Pons (tissue), 1 donor: ENCODE results near the gene MARCHF11.
A peak's percentile ranks its signal among the peaks of the same experiment; 100 is the strongest.

Source experiments
- DNase-seq: peaks from one replicate; pipeline ENCODE4 v3.0.0-alpha.2; 2016; ENCODE audit warnings: low spot score

The MARCHF11 gene, protein sequence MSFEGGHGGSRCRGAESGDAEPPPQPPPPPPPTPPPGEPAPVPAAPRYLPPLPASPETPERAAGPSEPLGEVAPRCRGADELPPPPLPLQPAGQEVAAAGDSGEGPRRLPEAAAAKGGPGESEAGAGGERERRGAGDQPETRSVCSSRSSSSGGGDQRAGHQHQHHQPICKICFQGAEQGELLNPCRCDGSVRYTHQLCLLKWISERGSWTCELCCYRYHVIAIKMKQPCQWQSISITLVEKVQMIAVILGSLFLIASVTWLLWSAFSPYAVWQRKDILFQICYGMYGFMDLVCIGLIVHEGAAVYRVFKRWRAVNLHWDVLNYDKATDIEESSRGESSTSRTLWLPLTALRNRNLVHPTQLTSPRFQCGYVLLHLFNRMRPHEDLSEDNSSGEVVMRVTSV

DNA sequence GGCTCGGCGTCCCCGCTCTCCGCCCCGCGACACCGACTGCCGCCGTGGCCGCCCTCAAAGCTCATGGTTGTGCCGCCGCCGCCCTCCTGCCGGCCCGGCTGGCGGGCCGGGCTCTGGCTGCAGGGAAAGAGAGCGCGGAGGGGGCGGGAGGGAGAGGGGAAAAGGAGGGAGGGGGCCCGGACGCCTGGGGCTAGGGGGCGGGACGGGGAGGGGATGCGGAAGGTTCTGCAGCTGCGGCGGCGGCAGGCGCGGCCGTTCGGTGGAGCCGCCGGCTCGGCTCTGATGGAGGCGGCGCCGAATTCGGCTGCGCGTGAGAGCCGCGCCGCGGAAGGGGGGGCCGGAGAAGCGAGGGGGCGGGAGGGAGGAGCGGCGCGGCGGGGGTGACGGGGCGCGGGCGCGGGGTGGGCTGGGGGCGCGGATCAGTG lies at the start of gene MARCHF11:
Gene MARCHF11 (minus strand): TSS at position 281 of the 425 bp plus-strand sequence. CDS start 216 bp downstream, at position 65.
- DNase-seq, result no peak

DNA sequence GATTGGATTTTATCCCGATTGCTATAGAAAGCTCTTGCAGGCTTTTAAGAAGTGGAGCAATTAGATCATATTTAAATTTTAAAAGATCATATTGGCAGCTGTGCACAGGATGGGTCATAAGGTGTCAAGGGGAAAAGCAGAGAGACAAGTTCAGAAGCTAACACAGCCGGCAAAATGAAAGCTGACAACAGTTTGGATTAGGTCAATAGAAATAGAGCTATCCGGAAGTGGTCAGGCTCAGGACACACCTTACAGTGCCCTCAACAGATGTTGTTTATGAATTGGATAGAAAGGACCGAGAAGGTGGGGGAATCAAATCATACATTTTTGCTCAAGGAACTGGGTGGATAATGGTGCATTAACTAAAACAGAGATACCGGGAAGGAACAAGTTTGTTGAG lies 46.3 kb upstream of the MARCHF11 start:
- DNase-seq, result no peak

DNA sequence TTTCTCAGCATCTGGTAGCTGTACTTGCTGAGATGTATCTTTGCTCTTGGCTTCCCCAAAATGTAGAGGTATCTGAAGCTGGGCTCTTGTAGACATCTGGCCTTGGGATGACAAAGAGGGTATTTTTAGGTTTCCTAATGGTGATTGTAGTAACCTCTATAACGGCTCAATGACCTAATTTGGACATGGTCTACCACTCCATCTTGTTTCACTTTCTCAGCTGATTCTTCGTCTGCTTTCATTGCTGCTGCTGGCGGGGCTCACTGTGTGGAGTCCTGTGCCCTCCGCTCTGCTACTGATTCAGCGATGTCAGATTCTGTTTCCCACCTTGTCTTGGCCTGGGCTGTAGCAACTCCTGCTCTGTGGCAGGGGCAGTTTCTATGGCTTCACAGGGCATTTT lies 12.7 kb upstream of the MARCHF11 start:
- no peak for DNase-seq

DNA sequence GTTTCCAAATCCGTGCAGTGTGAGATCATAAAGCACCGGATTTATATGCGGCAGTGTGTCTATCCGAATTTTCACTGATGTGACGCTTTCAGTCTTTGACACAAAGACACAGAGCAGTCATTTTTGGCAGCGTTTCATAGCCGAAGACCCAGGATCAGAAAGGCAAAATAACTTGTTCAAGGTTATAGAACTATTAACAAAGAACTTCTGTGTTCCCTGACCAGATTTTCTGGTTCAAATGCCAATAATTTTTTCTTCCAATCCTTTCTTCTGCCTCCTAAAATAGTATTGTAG lies 1.1 kb upstream of the MARCHF11 start:
- DNase-seq, result no peak

DNA sequence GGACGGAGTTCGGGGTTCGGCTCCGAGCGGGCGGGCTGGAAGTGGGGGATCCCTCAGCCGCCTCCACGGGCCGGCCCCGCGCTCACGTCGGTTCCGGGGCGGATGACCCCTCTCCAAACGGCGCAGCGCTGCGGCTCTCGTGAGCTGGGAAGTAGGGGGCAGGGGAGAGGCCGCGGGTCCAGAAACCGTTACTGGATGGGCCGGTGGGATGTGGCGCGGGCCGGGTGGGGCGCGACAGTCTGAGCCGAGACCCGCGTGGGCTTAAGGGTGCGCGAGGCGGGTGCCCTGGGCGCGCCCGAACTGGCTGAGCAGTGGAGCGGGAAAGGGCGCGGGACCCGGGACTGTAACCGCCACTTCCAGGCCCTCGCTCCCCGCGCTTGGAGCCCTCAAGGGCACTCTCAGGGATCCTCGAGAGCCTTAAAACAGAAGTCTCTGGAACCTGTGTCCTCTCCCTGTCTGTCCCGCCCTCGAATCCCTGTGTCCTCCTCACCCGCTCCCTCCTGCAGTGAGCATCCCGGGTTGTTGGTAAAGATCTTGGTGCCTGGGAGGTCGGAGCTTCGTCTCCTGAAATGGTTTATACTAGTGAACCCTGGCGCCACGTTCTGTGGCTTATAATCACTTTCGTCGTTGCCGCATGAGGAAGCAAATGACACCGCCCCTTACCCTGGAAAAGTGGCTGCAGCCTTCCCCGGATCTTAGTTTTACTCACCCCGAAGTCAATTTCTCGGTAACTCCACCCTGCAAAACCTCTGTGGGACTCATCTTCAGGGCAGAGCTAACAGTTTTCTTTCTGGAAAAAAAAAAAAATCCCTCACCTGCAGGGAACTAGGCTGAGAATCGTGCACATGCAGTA lies 571 bp upstream of the MARCHF11 start:
- no peak for DNase-seq

DNA sequence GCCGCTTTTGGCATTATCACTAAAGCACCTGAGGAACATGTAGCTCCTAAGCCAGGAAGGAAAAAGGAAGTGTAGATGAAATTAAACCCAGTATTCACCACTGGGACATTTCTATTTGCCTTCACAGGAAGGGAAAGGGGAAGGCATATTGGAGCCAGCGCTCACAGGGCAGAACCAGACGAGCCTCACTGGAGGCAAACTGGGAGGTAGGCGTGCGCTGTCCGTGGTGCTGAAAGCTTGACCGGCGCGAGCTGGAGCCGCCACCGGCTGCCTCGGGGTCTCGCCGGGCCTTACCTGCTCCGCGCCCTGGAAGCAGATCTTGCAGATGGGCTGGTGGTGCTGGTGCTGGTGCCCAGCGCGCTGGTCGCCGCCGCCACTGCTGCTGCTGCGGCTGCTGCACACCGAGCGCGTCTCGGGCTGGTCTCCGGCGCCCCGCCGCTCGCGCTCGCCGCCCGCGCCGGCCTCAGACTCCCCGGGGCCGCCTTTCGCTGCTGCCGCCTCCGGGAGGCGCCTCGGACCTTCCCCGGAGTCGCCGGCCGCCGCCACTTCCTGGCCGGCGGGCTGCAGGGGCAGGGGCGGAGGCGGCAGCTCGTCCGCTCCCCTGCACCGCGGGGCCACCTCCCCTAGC lies 732 bp downstream of the MARCHF11 start:
- DNase-seq, result peak; percentile 31

DNA sequence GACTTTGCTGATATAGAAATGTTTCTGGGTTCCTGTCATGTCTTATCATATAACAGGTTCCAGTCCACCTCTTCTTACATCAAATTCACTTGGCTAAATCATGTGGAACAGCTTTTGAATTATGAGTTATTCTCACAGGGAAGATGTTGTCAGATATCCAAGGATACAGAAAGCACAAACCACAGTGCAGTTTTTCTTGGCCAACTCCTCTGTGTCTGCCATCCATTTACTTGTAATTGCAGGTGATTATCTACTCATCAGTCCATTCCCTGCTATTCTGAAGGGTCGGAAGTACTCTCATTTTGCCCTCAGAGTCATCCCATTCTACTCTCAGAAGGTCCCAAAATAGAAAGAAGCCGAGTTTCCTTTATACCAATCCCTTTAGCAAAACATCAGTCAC lies 10.0 kb downstream of the MARCHF11 start:
- DNase-seq, result no peak

DNA sequence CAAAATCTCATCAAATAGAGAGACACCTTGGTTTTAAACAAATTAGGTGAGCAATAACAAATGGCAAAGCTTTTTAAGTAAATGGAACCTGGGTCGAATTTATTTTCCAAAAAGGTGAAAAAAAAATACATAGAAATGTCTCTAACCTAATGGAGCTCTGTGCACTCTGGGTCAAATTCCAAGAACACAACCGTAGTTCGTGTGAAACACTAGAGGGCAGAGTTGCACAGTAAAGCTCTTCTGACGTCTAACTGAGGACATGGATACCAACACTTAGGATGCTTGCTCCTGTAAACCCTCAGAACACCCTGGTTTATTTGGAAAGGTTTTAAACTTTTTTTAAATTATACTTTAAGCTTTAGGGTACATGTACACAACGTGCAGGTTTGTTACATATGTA lies 18.9 kb downstream of the MARCHF11 start:
- DNase-seq, result peak; percentile 63

DNA sequence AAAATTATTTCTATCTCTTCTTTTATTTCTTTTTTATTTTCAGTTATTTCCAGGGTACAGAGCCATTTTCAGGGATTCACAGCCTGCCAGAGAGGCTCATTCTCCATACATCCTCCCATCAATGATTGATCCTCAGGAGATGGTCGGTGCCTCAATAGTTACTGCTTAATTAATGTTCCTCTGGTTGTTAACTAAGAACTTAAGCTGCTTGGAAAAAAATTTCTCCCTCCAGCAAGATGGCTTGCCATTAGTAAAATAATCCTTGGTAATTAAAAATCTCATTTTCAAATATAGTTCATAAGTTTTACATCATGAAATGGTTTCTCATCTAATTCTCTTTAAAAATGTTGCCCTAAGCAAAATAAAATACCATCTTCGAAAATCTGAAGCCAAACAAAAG lies 20.0 kb downstream of the MARCHF11 start:
- no peak for DNase-seq

DNA sequence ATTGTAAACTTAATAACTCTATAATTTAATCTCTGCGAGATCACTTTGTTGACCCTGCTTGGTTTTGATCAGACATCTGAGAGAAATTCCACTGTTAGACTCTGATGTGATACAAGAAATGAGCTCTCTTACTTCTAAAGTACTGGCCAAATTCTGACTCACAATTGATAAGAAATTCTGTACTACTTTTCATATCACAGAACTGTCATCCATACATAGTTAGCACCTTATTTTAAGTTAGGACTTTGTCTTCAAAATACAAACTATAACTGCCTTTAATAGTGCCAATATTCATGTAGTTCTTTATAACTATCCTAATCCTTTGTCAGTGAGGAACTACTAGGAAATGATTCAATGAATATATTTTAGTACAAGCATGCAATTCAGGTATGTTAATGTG lies 23.4 kb downstream of the MARCHF11 start:
- no peak for DNase-seq

DNA sequence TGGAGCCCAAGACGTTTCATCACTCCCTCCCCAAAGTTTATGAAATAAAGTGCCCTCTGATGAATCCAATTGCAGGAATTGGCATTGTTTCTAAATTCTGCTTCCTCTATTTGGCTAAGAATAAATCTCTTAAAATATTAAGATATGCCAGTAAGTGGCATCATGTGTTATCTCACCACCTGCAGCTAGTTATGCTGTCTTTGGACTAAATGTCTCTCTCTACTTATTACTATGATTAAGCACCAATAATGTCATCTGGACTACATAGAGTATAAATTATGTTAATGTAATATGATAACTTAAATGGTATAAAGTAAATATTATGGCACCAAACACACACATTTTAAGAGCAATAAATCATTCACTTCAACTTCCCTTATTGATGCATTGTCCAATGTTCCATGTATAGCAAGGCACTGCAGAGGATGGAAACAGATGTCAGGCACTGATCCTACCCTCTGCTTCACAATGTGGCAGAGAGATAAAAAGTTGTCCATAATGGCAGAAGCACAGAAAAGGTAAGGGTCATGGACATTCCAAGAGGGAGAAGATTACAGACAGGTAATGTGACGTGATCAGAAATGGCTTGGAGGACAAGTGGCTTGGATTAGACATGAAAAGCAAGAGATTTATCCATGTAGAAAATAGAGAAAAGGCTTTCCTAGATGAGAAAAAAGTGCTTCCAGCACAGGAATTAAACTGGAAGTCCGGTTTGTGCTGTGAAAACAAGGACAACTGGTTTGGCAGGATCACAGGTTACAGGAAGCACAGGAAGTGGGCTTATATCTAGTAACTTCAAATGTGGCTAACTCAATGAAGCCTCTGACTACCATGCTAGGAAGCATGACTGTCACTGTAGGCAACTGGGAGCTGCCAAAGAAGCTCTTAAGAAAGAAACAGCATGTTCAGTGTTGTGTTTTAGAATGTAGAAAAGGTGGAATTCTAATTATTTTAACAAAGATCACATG lies 26.7 kb downstream of the MARCHF11 start:
- no peak for DNase-seq

DNA sequence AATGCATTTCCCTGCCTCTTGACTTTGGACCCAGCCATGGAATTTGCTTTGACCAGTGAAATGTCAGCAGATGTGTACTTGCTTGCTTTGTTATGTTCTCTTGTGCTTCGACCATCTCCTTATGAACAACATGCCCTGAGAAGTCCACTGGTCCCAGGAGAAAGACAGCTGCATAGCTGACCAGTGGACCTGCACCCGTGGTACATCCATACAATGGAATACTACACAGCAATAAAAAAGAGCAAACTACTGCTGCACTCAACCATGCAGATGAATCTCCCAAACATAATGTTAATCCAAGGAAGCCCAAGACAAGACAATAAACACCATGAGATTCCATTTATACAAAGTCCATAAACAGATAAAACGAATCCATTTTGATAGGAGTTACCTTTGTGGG lies 30.0 kb downstream of the MARCHF11 start:
- DNase-seq, result no peak

DNA sequence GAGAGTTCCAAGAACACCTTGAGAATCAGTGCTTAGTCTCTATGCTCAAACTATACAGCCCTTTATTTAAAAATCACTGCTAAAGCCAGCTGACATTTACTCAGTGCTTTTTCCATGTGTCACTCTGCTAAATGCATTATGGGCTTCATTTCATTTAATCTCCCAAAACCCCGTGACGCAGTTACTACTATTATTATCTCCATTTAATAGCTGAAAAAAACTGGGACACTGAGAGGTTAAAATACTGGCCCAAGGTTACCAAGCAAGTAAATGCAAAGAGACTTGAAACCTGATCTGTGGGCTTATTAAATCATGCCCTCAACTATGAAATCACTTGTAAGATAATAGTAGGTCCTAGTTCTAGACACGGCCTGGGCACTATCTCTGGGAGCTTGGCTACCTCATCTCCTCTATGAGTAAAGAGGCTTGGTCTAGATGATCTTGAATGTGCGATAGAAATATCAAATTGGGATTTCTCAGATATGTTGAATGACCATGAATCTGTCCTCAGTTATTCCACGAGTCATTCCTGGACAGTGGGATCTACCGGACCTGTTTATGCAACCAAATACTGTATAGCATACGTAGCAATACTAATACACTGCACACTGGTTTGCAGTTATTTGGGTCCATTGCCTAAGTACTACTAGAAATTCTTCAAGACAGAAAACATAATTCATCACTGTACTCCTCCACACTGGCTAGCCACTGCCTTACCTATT lies 32.3 kb downstream of the MARCHF11 start:
- DNase-seq, result no peak

DNA sequence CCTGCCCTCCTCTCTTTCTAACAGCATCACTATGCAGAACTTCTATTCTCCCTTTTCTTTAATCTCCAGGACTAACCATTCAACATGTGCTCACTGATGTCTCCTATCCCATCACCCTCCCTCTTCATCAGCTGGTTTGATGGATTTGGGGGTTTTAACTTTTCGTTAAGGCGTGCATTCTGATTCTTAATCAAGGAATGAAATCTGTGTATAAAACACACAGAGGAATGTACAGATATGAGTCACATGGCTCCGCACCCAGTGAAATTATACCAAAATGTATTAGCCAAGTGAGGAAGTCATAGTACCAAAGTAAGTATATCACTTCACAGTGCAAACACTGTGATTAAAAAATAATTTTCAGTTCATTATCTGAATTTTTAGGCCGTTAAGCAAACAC lies 35.2 kb downstream of the MARCHF11 start:
- DNase-seq, result no peak

DNA sequence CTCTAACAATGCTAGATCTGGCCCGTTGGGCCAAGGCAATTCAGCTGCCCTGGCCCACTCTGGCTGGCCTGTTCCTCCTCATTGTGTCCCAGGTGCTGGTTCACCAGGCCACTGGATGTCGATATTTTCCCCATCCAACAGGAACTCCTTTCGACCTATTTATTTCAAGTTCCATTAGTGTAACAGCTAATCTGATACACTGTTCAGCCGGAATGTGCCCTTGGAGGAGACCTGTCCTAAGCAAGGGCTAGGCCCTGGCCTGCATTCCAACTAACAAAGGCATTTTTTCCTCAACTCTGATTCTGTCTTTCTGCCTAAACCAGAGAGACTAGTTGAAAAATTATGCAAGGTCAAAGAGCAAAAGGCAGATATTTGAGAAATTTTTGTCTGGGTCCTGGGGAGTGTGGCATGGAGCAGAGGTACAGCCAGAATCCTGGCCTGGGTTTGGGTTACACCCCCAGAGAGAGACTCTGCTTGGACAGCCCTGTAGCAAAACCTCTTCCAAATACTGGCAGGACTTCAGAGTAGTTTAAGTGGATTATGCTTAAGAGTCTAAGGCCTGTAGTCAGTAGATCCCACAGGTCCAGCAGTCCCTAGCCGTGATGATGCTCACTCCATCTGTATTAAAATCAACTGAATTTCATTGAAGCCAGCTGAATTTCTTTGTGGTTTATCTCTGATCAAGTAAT lies 36.1 kb downstream of the MARCHF11 start:
- no peak for DNase-seq

DNA sequence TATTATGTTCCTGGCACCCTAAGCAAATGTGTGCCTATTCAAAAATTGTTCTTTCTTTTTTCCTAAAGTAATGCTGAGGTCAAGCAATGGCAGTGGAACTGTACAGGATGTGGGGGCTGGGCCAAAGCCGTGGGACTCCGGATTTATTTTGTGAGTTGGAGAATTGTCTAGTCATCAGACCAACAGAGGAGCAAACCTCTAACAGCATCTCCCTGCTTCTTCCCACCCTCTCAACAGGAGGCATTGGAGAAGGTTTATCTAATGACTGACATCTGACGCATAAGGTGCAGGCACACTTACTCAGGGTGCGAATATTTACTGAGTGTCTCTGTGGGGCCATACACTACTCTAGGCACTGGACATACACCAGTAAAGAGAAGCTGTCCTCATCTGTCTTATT lies 38.6 kb downstream of the MARCHF11 start:
- DNase-seq, result no peak

DNA sequence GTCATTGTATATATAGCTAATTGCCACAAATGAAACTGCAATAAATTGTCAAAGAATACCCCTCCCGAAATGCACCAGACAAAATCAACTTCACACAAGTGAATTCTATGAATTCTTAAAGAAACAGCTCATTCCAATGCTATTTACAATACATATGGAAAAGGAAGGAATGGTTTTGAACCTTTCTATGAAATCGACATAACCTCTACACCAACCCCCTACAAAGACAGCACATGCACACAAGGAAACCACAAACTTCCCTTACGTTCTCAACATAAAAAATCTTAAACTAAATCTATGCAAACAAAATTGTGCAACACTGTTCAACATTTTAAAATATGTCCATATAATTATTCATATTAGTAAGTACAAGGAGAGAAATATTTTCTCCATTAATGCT lies 39.2 kb downstream of the MARCHF11 start:
- DNase-seq, result no peak

DNA sequence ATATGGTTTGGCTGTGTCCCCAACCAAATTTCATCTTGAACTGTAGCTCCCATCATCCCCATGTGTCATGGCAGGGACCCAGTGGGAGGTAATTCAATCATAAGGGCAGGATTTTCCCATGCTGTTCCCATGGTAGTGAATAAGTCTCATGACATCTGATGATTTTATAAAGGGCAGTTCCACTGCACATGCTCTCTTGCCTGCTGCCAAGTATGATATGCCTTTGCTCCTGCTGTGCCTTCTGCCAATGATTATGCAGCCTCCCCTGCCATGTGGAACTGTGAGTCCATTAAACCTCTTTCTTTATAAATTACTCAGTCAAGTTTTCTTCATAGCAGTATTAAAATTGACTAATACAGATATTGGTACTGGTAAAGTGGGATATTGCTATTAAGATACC lies 42.4 kb downstream of the MARCHF11 start:
- no peak for DNase-seq

DNA sequence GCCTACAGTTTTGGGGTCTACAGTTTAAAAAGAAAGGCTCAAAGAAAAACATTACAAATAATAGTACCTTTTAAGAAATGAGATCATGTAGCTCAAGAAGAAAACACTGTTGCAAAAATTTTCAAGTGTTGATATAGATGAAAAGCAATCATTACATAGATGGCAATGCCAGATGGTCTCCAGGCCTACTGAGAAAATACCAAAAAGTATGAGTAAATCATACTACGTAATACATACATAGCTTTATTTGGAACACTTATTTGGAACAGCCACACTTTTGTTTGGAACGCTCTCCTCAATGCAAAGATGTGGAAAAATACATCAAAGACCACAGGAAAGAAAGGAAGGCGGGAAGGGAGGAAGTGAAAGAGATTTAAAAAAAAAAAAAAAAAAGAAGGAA lies 44.1 kb downstream of the MARCHF11 start:
- no peak for DNase-seq

DNA sequence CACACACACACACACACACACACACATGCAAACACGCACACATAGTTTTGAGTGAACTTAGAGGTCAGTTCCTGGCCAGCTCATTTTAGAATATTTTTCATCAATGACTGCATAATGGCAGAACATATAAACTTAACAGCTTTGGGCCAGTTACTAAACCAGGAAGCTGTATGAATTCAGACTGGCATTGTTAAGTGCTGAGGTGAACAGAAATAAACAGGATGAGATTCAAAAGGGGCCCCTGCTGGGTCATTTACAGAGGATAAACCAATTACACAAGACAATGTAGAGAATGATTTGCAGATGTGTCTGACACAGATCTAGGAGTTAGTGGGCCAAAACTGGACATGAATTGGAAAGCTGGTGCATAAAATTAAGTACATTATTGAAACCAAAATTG lies 44.6 kb downstream of the MARCHF11 start:
- no peak for DNase-seq

DNA sequence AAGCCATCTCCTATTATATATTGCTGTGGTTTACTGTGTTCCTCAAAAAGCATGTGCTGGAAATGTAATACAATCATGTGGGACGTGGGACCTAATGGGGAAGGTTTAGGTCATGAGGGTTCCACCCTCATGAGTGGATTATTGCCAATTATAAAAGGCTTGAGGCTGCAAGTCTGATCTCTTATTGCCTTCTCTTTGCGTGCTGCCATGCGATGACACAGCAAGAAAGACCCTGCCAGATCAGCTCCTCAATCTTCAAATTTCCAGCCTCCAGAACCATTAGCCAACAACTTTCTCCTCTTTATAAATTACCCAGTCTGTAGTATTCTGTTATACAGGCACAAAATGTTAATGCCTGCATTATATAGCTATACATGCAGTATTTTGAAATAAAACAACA lies 45.4 kb downstream of the MARCHF11 start:
- DNase-seq, result no peak
